Trophoblast cell (in vitro differentiated cells and primary cell): ENCODE results near the gene PDF.
A peak's percentile ranks its signal among the peaks of the same experiment; 100 is the strongest.

Experiments
- DNase-seq, 2 donors: peaks; one replicate each; pipeline ENCODE4 v3.0.0-alpha.2; 2016
- H2AFZ ChIP-seq: 2 replicates; pipeline ENCODE4 v1.6.1; 2013; ENCODE audit warnings: low read length, moderate library complexity, mild to moderate bottlenecking; ENCODE audit not compliant: insufficient read depth, poor library complexity
- H2AK5ac ChIP-seq: 2 replicates; pipeline ENCODE4 v1.6.1; 2013; ENCODE audit warnings: mild to moderate bottlenecking, low read length
- H2BK120ac ChIP-seq: 2 replicates; pipeline ENCODE4 v1.6.1; 2013; ENCODE audit warnings: low read length, mild to moderate bottlenecking, moderate library complexity; ENCODE audit not compliant: insufficient read depth, poor library complexity
- H2BK12ac ChIP-seq: 2 replicates; pipeline ENCODE4 v1.6.1; 2013; ENCODE audit warnings: mild to moderate bottlenecking, low read length, moderate library complexity
- H2BK5ac ChIP-seq: 2 replicates; pipeline ENCODE4 v1.6.1; 2013; ENCODE audit warnings: low read length, low read depth, moderate library complexity, mild to moderate bottlenecking; ENCODE audit not compliant: poor library complexity
- H3K14ac ChIP-seq: 2 replicates; pipeline ENCODE4 v1.6.1; 2013; ENCODE audit warnings: mild to moderate bottlenecking, low read length
- H3K18ac ChIP-seq: 2 replicates; pipeline ENCODE4 v1.6.1; 2013; ENCODE audit warnings: mild to moderate bottlenecking, low read length
- H3K23ac ChIP-seq: 2 replicates; pipeline ENCODE4 v1.6.1; 2013; ENCODE audit warnings: low read length
- H3K27ac ChIP-seq: 2 replicates; pipeline ENCODE4 v1.5.1; 2013; ENCODE audit warnings: low read depth, mild to moderate bottlenecking, inconsistent platforms, low read length, moderate library complexity
- H3K27me3 ChIP-seq: 2 replicates; pipeline ENCODE4 v1.6.1; 2013; ENCODE audit warnings: inconsistent platforms, mild to moderate bottlenecking, low read length, moderate library complexity; ENCODE audit not compliant: insufficient read depth
- H3K36me3 ChIP-seq, 2 experiments: 1 replicate in 1 of 2; 2 replicates in 1 of 2; pipeline ENCODE4 v1.6.1; 2013; ENCODE audit warnings: low read length in 2 of 2, mild to moderate bottlenecking in 2 of 2, moderate library complexity in 1 of 2; ENCODE audit not compliant: insufficient read depth in 2 of 2, control insufficient read depth in 1 of 2
- H3K4ac ChIP-seq: 2 replicates; pipeline ENCODE4 v1.6.1; 2013; ENCODE audit warnings: low read depth, mild to moderate bottlenecking, low read length, moderate library complexity
- H3K4me1 ChIP-seq, 2 experiments: 1 replicate in 1 of 2; 2 replicates in 1 of 2; pipeline ENCODE4 v1.6.1; 2013; ENCODE audit warnings: low read length in 2 of 2, mild to moderate bottlenecking in 2 of 2, moderate library complexity in 1 of 2; ENCODE audit not compliant: insufficient read depth in 2 of 2, control insufficient read depth in 1 of 2
- H3K4me2 ChIP-seq: 2 replicates; pipeline ENCODE4 v1.6.1; 2013; ENCODE audit warnings: inconsistent platforms, mild to moderate bottlenecking, low read length, moderate library complexity
- H3K4me3 ChIP-seq: 2 replicates; pipeline ENCODE4 v1.5.1; 2013; ENCODE audit warnings: mild to moderate bottlenecking, low read depth, low read length, inconsistent platforms
- H3K79me1 ChIP-seq: one replicate; pipeline ENCODE4 v1.6.1; 2013; ENCODE audit warnings: low read length
- H3K79me2 ChIP-seq: 2 replicates; pipeline ENCODE4 v1.6.1; 2013; ENCODE audit warnings: low read length, mild to moderate bottlenecking; ENCODE audit not compliant: control insufficient read depth, insufficient read depth, poor library complexity
- H3K9ac ChIP-seq: 2 replicates; pipeline ENCODE4 v1.6.1; 2013; ENCODE audit warnings: mild to moderate bottlenecking, low read length
- H3K9me3 ChIP-seq: 2 replicates; pipeline ENCODE4 v1.6.1; 2013; ENCODE audit warnings: low read depth, mild to moderate bottlenecking, control low read depth, inconsistent platforms, low read length; ENCODE audit not compliant: insufficient read depth
- H4K12ac ChIP-seq: 2 replicates; pipeline ENCODE4 v1.6.1; 2013; ENCODE audit warnings: low read depth, mild to moderate bottlenecking, low read length, moderate library complexity
- H4K8ac ChIP-seq: 2 replicates; pipeline ENCODE4 v1.6.1; 2013; ENCODE audit warnings: low read depth, mild to moderate bottlenecking, low read length, moderate library complexity
- H4K91ac ChIP-seq: one replicate; pipeline ENCODE4 v1.6.1; 2013; ENCODE audit warnings: low read depth, mild to moderate bottlenecking, low read length, moderate library complexity
- WGBS: extraction: QIAGEN DNeasy Blood & Tissue Kit; methylation state at CpG from one replicate; pipeline ENCODE4 v1.1.7; 2013; ENCODE audit warnings: missing lambda C conversion rate; ENCODE audit not compliant: insufficient read length, insufficient coverage; ENCODE audit errors: extremely low coverage; 5-methylcytosine and 5-hydroxymethylcytosine counted together

The PDF gene

DNA sequence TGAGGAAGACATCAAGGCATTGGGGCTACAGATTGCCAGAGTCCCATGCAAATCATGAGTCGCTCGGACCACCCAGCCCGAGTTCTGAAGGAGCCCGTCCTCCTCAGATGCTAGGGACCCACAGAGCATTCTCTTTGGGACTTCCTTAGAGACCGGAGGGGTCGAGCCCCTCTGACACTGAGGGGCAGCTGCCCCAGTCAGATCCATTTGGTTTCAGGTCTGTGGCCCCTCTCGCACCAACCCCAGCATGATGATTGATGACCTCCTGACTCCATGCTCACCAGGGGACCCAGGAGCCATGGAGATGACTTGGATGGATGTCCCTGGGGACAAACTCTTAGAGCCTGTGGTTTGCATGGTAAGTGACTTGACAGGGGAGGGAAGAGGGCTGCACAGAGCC, 8.0 kb downstream of the PDF start:
- H3K14ac ChIP-seq = no peak overlapping the region
- no peak overlapping the region for H4K8ac ChIP-seq
- peaks cover 79 to 84% of the 10 kb centered on the region in 2 experiments for H3K36me3 ChIP-seq
- H3K4me2 ChIP-seq = no peak overlapping the region
- H3K79me1 ChIP-seq = no peaks in the 10 kb centered on the region
- no peak overlapping the region for H3K9ac ChIP-seq
- no peak overlapping the region for H2BK12ac ChIP-seq
- no peak overlapping the region for H2AFZ ChIP-seq
- no peak overlapping the region for H3K4ac ChIP-seq
- H3K4me3 ChIP-seq = no peak overlapping the region
- no peak overlapping the region for H3K18ac ChIP-seq
- H2BK120ac ChIP-seq = no peak overlapping the region
- H4K91ac ChIP-seq = no peak overlapping the region
- DNase-seq = no peak
- H4K12ac ChIP-seq = no peak overlapping the region
- WGBS = no CpG with 5 or more reads among the region's 7 CpGs
- H3K23ac ChIP-seq = no peak overlapping the region
- H3K4me1 ChIP-seq = peaks cover 0 to 2% of the 10 kb centered on the region in 2 experiments
- H3K79me2 ChIP-seq = peaks cover 2% of the 10 kb centered on the region
- no peak overlapping the region for H2AK5ac ChIP-seq
- no peaks in the 10 kb centered on the region for H3K27me3 ChIP-seq
- H2BK5ac ChIP-seq = no peak overlapping the region
- H3K9me3 ChIP-seq = no peaks in the 10 kb centered on the region
- H3K27ac ChIP-seq = no peak overlapping the region

DNA sequence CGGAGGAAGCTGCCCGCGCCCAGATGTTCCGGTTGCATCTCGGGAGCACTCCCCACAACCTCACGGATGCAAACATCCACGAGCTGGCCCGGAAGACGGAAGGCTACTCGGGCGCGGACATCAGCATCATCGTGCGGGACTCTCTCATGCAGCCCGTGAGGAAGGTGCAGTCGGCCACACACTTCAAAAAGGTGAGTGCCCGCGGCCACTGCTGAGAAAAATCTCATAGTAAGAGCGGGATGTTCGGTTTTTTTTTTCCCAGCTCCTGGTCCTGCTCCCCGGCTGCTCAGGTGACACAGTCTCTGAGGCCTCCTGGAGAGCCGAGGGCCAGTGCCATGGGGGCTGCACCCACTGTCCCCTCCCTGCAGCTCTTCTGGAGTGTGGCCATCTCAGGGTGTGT, 9.3 kb downstream of the PDF start:
- Histone ChIP-seq H3K27me3 (no peaks in the 10 kb centered on the region), H3K27ac (no peak overlapping the region), H3K4me3 (no peak overlapping the region), H3K79me2 (peaks cover 2% of the 10 kb centered on the region), H2AK5ac (no peak overlapping the region), H2BK5ac (no peak overlapping the region), H3K36me3 (peaks cover 89% of the 10 kb centered on the region in 2 experiments), H3K79me1 (no peaks in the 10 kb centered on the region), H4K12ac (no peak overlapping the region), H3K23ac (no peak overlapping the region), H4K91ac (no peak overlapping the region), H2AFZ (no peak overlapping the region), H3K9ac (no peak overlapping the region), H3K9me3 (no peaks in the 10 kb centered on the region), H4K8ac (no peak overlapping the region), H2BK120ac (no peak overlapping the region), H3K14ac (no peak overlapping the region), H2BK12ac (no peak overlapping the region), H3K18ac (no peak overlapping the region), H3K4ac (no peak overlapping the region), H3K4me2 (no peak overlapping the region), H3K4me1 (peaks cover 0 to 2% of the 10 kb centered on the region in 2 experiments)
- no CpG with 5 or more reads among the region's 22 CpGs for WGBS
- DNase-seq = no peak

DNA sequence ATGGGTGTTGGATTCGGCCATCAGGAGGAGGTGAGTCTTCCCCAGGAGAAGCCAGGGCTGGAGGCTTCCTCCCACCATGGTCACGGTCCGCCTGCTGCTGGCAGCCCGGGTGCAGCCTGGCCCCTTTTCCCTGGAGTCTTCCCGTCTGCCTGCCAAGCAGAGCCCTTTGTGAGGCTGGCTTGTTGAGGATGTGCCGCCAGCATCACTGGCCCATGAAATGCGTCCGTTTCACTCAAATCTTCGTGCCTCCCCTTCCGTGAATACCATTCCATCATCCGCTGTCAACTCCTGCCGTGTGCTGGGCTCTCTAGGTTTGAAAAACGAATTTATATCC, 9.7 kb downstream of the PDF start:
- Histone ChIP-seq H3K4me1 (peaks cover 0 to 2% of the 10 kb centered on the region in 2 experiments), H3K27ac (no peak overlapping the region), H4K12ac (no peak overlapping the region), H3K79me2 (peaks cover under 1% of the 10 kb centered on the region), H3K4me3 (no peak overlapping the region), H3K36me3 (peaks cover 89% of the 10 kb centered on the region in 2 experiments), H3K79me1 (no peaks in the 10 kb centered on the region), H2BK12ac (no peak overlapping the region), H3K9ac (no peak overlapping the region), H3K9me3 (no peaks in the 10 kb centered on the region), H2BK120ac (no peak overlapping the region), H3K4ac (no peak overlapping the region), H2AFZ (no peak overlapping the region), H2AK5ac (no peak overlapping the region), H3K27me3 (no peaks in the 10 kb centered on the region), H3K14ac (no peak overlapping the region), H3K18ac (no peak overlapping the region), H3K4me2 (no peak overlapping the region), H2BK5ac (no peak overlapping the region), H4K91ac (no peak overlapping the region), H3K23ac (no peak overlapping the region), H4K8ac (no peak overlapping the region)
- no peak for DNase-seq
- no CpG with 5 or more reads among the region's 13 CpGs for WGBS

DNA sequence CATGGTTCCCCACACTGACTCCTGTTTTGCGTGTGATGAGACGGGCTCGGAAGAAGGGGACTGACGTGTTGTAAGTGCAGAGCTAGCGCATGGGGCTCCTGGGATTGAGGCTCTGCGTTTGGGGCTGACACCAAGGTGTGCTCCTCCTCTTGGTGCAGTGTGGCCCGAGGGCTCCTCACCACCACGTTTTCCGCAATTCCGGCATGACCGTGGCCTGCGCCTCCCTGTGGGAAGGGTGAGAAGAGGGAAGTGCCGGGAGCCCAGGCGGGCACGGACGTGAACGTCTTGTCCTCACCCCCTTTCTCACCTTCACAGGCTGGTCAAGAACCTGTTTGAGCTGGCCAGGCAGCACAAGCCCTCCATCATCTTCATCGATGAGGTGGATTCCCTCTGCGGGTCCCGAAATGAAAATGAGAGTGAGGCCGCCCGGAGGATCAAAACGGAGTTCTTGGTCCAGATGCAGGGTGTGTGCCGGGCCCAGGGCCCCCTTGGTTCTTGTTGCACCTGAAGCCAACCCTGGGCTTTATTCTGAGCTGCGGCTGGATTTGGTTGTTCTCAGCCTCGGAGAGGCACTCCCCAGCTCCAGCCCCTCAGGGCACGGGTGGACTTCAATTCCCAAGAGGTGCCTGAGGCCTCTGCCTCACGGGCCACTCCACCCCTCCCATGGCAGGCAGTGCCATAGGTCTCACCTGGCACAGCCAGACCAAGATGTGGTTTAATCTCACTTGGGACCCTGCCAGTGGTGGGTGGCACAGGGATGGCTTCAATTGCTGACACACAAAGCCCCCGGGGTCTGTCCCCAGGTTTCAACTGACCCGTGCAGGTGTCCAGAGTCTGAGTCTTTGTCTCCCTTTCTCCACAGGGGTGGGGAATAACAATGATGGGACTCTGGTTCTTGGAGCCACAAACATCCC, 10.3 kb downstream of the PDF start:
- Histone ChIP-seq H3K4ac (no peak overlapping the region), H3K9me3 (no peaks in the 10 kb centered on the region), H4K91ac (no peak overlapping the region), H4K8ac (no peak overlapping the region), H3K79me1 (no peaks in the 10 kb centered on the region), H2BK5ac (no peak overlapping the region), H3K9ac (no peak overlapping the region), H2BK12ac (no peak overlapping the region), H3K18ac (no peak overlapping the region), H3K4me3 (peak overlapping the region; percentile 54), H3K14ac (no peak overlapping the region), H3K36me3 (peaks cover 90% of the 10 kb centered on the region in 2 experiments), H2BK120ac (no peak overlapping the region), H3K79me2 (no peaks in the 10 kb centered on the region), H3K4me1 (peaks cover 0 to 2% of the 10 kb centered on the region in 2 experiments), H2AK5ac (no peak overlapping the region), H3K27me3 (no peaks in the 10 kb centered on the region), H3K27ac (no peak overlapping the region), H4K12ac (no peak overlapping the region), H2AFZ (no peak overlapping the region), H3K4me2 (no peak overlapping the region), H3K23ac (no peak overlapping the region)
- DNase-seq = no peak
- no CpG with 5 or more reads among the region's 30 CpGs for whole genome bisulfite sequencing
